Muscle layer of duodenum (tissue), 2 donors: ENCODE measurements around the gene NAV2.
"Not testable (repeated sequence)": the region's sequence is repeated elsewhere in the genome, so short reads cannot be mapped to it uniquely, and the experiment has no call there.

Experiments used
- H3K27ac ChIP-seq: one replicate; pipeline ENCODE4 v1.7.0; 2013; ENCODE audit warnings: mild to moderate bottlenecking, low read length
- H3K27me3 ChIP-seq: one replicate; pipeline ENCODE4 v1.7.0; 2013; ENCODE audit warnings: low read depth, mild to moderate bottlenecking, control low read depth, low read length
- H3K36me3 ChIP-seq, 2 donors: one replicate each; pipeline ENCODE4 v1.7.0; 2013; ENCODE audit warnings: low read length in 2 of 2, control low read depth in 1 of 2, mild to moderate bottlenecking in 1 of 2; ENCODE audit not compliant: insufficient read depth in 2 of 2, control insufficient read depth in 1 of 2
- H3K4me1 ChIP-seq, 2 donors: one replicate each; pipeline ENCODE4 v1.7.0; 2013; ENCODE audit warnings: low read length in 2 of 2, mild to moderate bottlenecking in 2 of 2, control low read depth in 1 of 2, moderate library complexity in 1 of 2; ENCODE audit not compliant: insufficient read depth in 2 of 2, control insufficient read depth in 1 of 2
- H3K4me3 ChIP-seq, 2 donors: one replicate each; pipeline ENCODE4 v1.7.0; 2013; ENCODE audit warnings: low read length in 2 of 2, low read depth in 1 of 2, mild to moderate bottlenecking in 1 of 2
- H3K9me3 ChIP-seq, 2 donors: one replicate each; pipeline ENCODE4 v1.7.0; 2013; ENCODE audit warnings: low read length in 2 of 2, control low read depth in 1 of 2, mild to moderate bottlenecking in 1 of 2; ENCODE audit not compliant: control insufficient read depth in 1 of 2
- donor health status: healthy.

The NAV2 gene

GRCh38 chr11:20126724-20127123, 414.1 kb downstream of the NAV2 start:
- H3K36me3 ChIP-seq: no peaks in the 10 kb centered on the region
- H3K4me3 ChIP-seq: no peak overlapping the region
- no peaks in the 10 kb centered on the region for H3K9me3 ChIP-seq
- no peaks in the 10 kb centered on the region for H3K27me3 ChIP-seq
- no peaks in the 10 kb centered on the region for H3K4me1 ChIP-seq
- no peak overlapping the region for H3K27ac ChIP-seq

GRCh38 chr11:20127671-20128527, 415.3 kb downstream of the NAV2 start:
- no peak overlapping the region for H3K4me3 ChIP-seq
- no peak overlapping the region for H3K27ac ChIP-seq
- H3K36me3 ChIP-seq: no peaks in the 10 kb centered on the region
- no peaks in the 10 kb centered on the region for H3K9me3 ChIP-seq
- H3K4me1 ChIP-seq: no peaks in the 10 kb centered on the region
- H3K27me3 ChIP-seq: no peaks in the 10 kb centered on the region

GRCh38 chr11:20128528-20128825, 415.8 kb downstream of the NAV2 start:
- not testable (repeated sequence) for H3K4me1 ChIP-seq, H3K4me3 ChIP-seq, H3K27ac ChIP-seq, H3K36me3 ChIP-seq, H3K27me3 ChIP-seq, H3K9me3 ChIP-seq

- Histone ChIP-seq H3K9me3 (no peaks in the 10 kb centered on the region), H3K4me3 (no peak overlapping the region), H3K36me3 (no peaks in the 10 kb centered on the region), H3K4me1 (no peaks in the 10 kb centered on the region), H3K27ac (no peak overlapping the region), H3K27me3 (no peaks in the 10 kb centered on the region)
These were observed 417.0 kb downstream of the NAV2 start for GRCh38 chr11:20129665-20130064.

- Histone ChIP-seq H3K36me3 (no peaks in the 10 kb centered on the region), H3K27me3 (no peaks in the 10 kb centered on the region), H3K4me1 (no peaks in the 10 kb centered on the region), H3K9me3 (no peaks in the 10 kb centered on the region), H3K4me3 (peak overlapping the region; percentile 58 to 68), H3K27ac (no peak overlapping the region)
These were observed 419.4 kb downstream of the NAV2 start for GRCh38 chr11:20131788-20132666.

- Histone ChIP-seq H3K36me3 (no peaks in the 10 kb centered on the region), H3K27ac (no peak overlapping the region), H3K9me3 (no peaks in the 10 kb centered on the region), H3K4me1 (no peaks in the 10 kb centered on the region), H3K4me3 (peak overlapping the region; percentile 58 to 68), H3K27me3 (no peaks in the 10 kb centered on the region)
These were observed 420.0 kb downstream of the NAV2 start for GRCh38 chr11:20132667-20133039.

GRCh38 chr11:20134991-20135736, 422.5 kb downstream of the NAV2 start:
- no peak overlapping the region for H3K4me3 ChIP-seq
- no peaks in the 10 kb centered on the region for H3K36me3 ChIP-seq
- no peaks in the 10 kb centered on the region for H3K4me1 ChIP-seq
- H3K27me3 ChIP-seq: no peaks in the 10 kb centered on the region
- no peak overlapping the region for H3K27ac ChIP-seq
- no peaks in the 10 kb centered on the region for H3K9me3 ChIP-seq

- Histone ChIP-seq H3K4me1 (no peaks in the 10 kb centered on the region), H3K36me3 (no peaks in the 10 kb centered on the region), H3K27ac (no peak overlapping the region), H3K9me3 (no peaks in the 10 kb centered on the region), H3K27me3 (no peaks in the 10 kb centered on the region), H3K4me3 (no peak overlapping the region)
These were observed 425.0 kb downstream of the NAV2 start for GRCh38 chr11:20137637-20138036.

GRCh38 chr11:20138707-20139106, 426.1 kb downstream of the NAV2 start:
- no peaks in the 10 kb centered on the region for H3K9me3 ChIP-seq
- no peaks in the 10 kb centered on the region for H3K27me3 ChIP-seq
- H3K4me3 ChIP-seq: no peak overlapping the region
- no peaks in the 10 kb centered on the region for H3K36me3 ChIP-seq
- H3K4me1 ChIP-seq: no peaks in the 10 kb centered on the region
- no peak overlapping the region for H3K27ac ChIP-seq

GRCh38 chr11:20154381-20154780, 441.7 kb downstream of the NAV2 start:
- Histone ChIP-seq H3K4me3 (no peak overlapping the region), H3K27ac (no peak overlapping the region), H3K36me3 (no peaks in the 10 kb centered on the region), H3K9me3 (peaks cover 0 to 7% of the 10 kb centered on the region in 2 donors), H3K4me1 (peaks cover 0 to 18% of the 10 kb centered on the region in 2 donors), H3K27me3 (peaks cover 40% of the 10 kb centered on the region)

- H3K9me3 ChIP-seq: peaks cover 0 to 8% of the 10 kb centered on the region in 2 donors
- peaks cover 54% of the 10 kb centered on the region for H3K27me3 ChIP-seq
- H3K4me3 ChIP-seq: peak overlapping the region in 1 of 2 donors; percentile 40
These were observed 443.1 kb downstream of the NAV2 start for GRCh38 chr11:20155683-20156279.

More at GRCh38 chr11:20155683-20156279, 443.1 kb downstream of the NAV2 start:
- Histone ChIP-seq H3K27ac (no peak overlapping the region), H3K4me1 (peaks cover 0 to 18% of the 10 kb centered on the region in 2 donors), H3K36me3 (no peaks in the 10 kb centered on the region)
